ENCODE data around the gene RASGRF1. TPM values are rescaled to one million over a fixed set of nuclear protein-coding genes. Genes with fewer than 3 reads are reported as not detected.

The RASGRF1 gene
- total and polyA plus RNA-seq, 9 of the 15 experiments (the other 6 are each of a cell fraction or from before 2014, with no cell fraction given) = 0.03 to 0.58 (median 0.06) TPM; not detected in 1

GRCh38 chr15:78987556-78988360 is 102.8 kb downstream of the RASGRF1 start (continued):
- TF ChIP-seq SMARCA5 (IDR thresholded peaks at IDR 0.05) = 0 out of 2 replicates have a peak, but pooled peaks have one; percentile 41
- TF ChIP-seq ZBTB33 (CRISPR knock-in tag; IDR thresholded peaks at IDR 0.05) = no peak
- TF ChIP-seq ZNF76 (CRISPR knock-in tag; IDR thresholded peaks at IDR 0.05; ENCODE audit: borderline replicate concordance) = no peak
- peak; percentile 60; the same call in 1 of the 2 replicates for TF ChIP-seq BCOR (IDR thresholded peaks at IDR 0.05)

GRCh38 chr15:78985859-78986475 is 104.6 kb downstream of the RASGRF1 start:
- CTCF ChIA-PET (ENCODE audit: low intra/inter-chr PET ratio) = interaction anchor here (0.6 to 0.7 kb wide), 2 partner anchors 68 to 126 kb away, joined by 3 read pairs; no protein-coding TSS in a partner anchor
- no TSS peak for BruUV-seq (replicated peaks)
- Histone ChIP-seq H4K20me1 (replicated peaks; ENCODE audit: control insufficient read depth, insufficient read depth, low read length) (no peaks in the 10 kb centered on the region; the same call in 1 of the 2 replicates), H3K27ac (ENCODE audit: extremely low read depth, low read depth, low read length) (no peak overlapping the region), H3K36me3 (ENCODE audit: control insufficient read depth, insufficient read depth, low read length) (no peaks in the 10 kb centered on the region), H3K9ac (ENCODE audit: insufficient read depth in 1 of 2, low read depth in 2 of 2, low read length in 2 of 2) (no peak overlapping the region), H3K79me2 (ENCODE audit: control insufficient read depth, insufficient read depth, low read length) (no peaks in the 10 kb centered on the region), H3K4me3 (no peak overlapping the region), H3K9me1 (ENCODE audit: control insufficient read depth, insufficient read depth, low read length) (no peaks in the 10 kb centered on the region), H2AFZ (ENCODE audit: low read depth, low read length) (no peak overlapping the region), H3K4me1 (replicated peaks in 1 of 2; ENCODE audit: control insufficient read depth in 2 of 2, insufficient read depth in 2 of 2, low read length in 2 of 2) (no peaks in the 10 kb centered on the region; a peak in 1 of 5 replicates), H3K27me3 (ENCODE audit: control insufficient read depth in 2 of 2, insufficient read depth in 2 of 2, low read length in 2 of 2) (peaks cover 20 to 66% of the 10 kb centered on the region in 2 experiments; a peak in 4 of 5 replicates), H3K4me2 (ENCODE audit: insufficient read depth, low read length) (no peak overlapping the region), H3K9me3 (replicated peaks; ENCODE audit: control insufficient read depth, insufficient read depth, low read depth, low read length) (no peaks in the 10 kb centered on the region)
- intact Hi-C loops (cut with micrococcal nuclease) (no loop called here), in situ Hi-C loops (cut with MboI) (no loop called here)
- no peak for ATAC-seq
- FAIRE-seq = no peak
- WGBS (ENCODE audit: insufficient coverage, low coverage, missing lambda C conversion rate) = 3% methylated on average over 5 of the region's 6 CpGs
- POLR2A ChIA-PET = no interaction called here
- no peak for DNase-seq (ENCODE audit: extremely low read depth in 1 of 4, low spot score in 3 of 4)
- TF ChIP-seq BACH1 (tag; IDR thresholded peaks at IDR 0.05) (no peak), PCBP1 (IDR thresholded peaks at IDR 0.05; ENCODE audit: low read depth, low read length, poor library complexity, severe bottlenecking) (no peak), MCM7 (IDR thresholded peaks at IDR 0.05) (no peak), ARID3A (IDR thresholded peaks at IDR 0.05; ENCODE audit: borderline replicate concordance, low read depth, low read length) (no peak), TRIM25 (IDR thresholded peaks at IDR 0.05; ENCODE audit: borderline replicate concordance) (no peak), RAD51 (IDR thresholded peaks at IDR 0.05; ENCODE audit: borderline replicate concordance, low read depth) (no peak), NUFIP1 (IDR thresholded peaks at IDR 0.05; ENCODE audit: partially characterized antibody) (no peak), ATF6 (CRISPR knock-in tag; IDR thresholded peaks at IDR 0.05) (no peak)
